GM12878 (cell line): Measurements from ENCODE around the gene RUFY4.

Experiments
- CBX5 ChIP-seq: sonication (generic); IDR thresholded peaks from 2 replicates; pipeline ENCODE4 v1.6.1; 2016; ENCODE audit warnings: low read depth, moderate library complexity, mild to moderate bottlenecking, inconsistent platforms
- DPF2 ChIP-seq: fragments of 450-650 bp; IDR thresholded peaks from 2 replicates; pipeline ENCODE4 v1.6.1; 2017; ENCODE audit warnings: mild to moderate bottlenecking
- ESRRA ChIP-seq: IDR thresholded peaks from 2 replicates; pipeline ENCODE4 v1.6.1; 2012; ENCODE audit warnings: mild to moderate bottlenecking, low read length, improper control_type of control experiment
- POLR2A ChIP-seq: IDR thresholded peaks from 2 replicates; pipeline ENCODE4 v1.6.1; 2011; ENCODE audit warnings: low read depth, mild to moderate bottlenecking, low read length
- POLR2AphosphoS5 ChIP-seq: IDR thresholded peaks from 2 replicates; pipeline ENCODE4 v1.6.1; 2011; ENCODE audit warnings: mild to moderate bottlenecking, low read length, inconsistent platforms
- SMAD1 ChIP-seq: fragments of 450-650 bp; IDR thresholded peaks from 2 replicates; pipeline ENCODE4 v1.6.1; 2018; ENCODE audit warnings: mild to moderate bottlenecking, low read depth; ENCODE audit not compliant: partially characterized antibody
- SP1 ChIP-seq: IDR thresholded peaks from one replicate; pipeline ENCODE4 v1.6.1; 2011; ENCODE audit warnings: low read depth, low read length
- SPI1 ChIP-seq: IDR thresholded peaks from 2 replicates; pipeline ENCODE4 v1.6.1; 2011; ENCODE audit warnings: low read depth, mild to moderate bottlenecking, low read length, moderate library complexity, borderline replicate concordance; ENCODE audit not compliant: insufficient read depth
- ZNF384 ChIP-seq: IDR thresholded peaks from 2 replicates; pipeline ENCODE4 v1.6.1; 2012; ENCODE audit warnings: low read depth, mild to moderate bottlenecking, low read length, improper control_type of control experiment, borderline replicate concordance
- TF ChIP-seq, protein P1 (sequence below), 3 experiments: IDR thresholded peaks in 2 of 3; conservative IDR thresholded peaks in 1 of 3; 2 replicates each; pipeline ENCODE4 v1.5.1; 2011; ENCODE audit warnings: low read depth in 3 of 3, low read length in 3 of 3, mild to moderate bottlenecking in 3 of 3, control low read depth in 2 of 3, moderate library complexity in 2 of 3, inconsistent platforms in 1 of 3, mixed read lengths in 1 of 3; ENCODE audit not compliant: control insufficient read depth in 2 of 3, insufficient read depth in 1 of 3; ENCODE audit errors: extremely low read depth in 1 of 3
- TF ChIP-seq, protein P2 (sequence below): IDR thresholded peaks from 2 replicates; pipeline ENCODE4 v1.6.1; 2012; ENCODE audit warnings: low read depth, low read length, improper control_type of control experiment
- TF ChIP-seq, protein P3 (sequence below): IDR thresholded peaks from 2 replicates; pipeline ENCODE4 v1.6.1; 2012; ENCODE audit warnings: low read depth, low read length, improper control_type of control experiment
- TF ChIP-seq, protein P4 (sequence below): fragments of 450-650 bp; IDR thresholded peaks from 2 replicates; pipeline ENCODE4 v1.6.1; 2017; ENCODE audit warnings: mild to moderate bottlenecking
- TF ChIP-seq, protein P5 (sequence below): IDR thresholded peaks from 2 replicates; pipeline ENCODE4 v1.6.1; 2012; ENCODE audit warnings: low read length, inconsistent platforms

DNA sequence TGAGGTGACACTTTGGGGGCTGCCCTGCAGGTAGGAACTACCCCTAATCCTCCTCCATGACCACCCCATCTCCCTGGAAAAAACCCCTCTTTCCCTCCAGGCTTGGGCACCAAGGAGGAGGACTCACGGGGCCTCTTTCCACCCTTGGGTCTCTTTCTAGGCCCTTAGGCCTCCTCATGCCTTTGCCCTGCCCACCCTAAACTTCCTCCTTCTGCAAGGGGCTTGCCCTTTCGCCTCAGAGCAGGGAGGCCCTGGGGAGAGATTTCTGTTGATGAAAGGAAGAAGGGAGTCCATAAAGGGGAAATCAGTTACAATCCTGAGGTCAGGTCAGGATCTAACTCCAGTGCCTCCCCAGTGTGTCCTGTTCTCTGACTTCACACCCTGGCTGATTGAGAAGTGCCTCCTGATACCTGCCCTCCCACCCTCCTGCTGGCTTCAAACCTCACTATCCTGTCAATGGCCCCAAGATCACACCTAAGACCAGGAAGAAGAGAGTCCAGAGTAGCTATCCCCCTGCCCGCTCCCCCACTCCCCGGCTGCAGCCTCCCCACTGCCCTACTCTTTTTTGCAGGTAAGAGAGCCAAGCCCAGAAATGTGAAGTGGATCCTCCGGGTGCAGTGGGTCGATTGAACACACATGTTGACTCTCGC lies 49.5 kb upstream of the RUFY4 start:
- TF ChIP-seq SP1 (no peak), DPF2 (no peak), POLR2AphosphoS5 (no peak), ZNF384 (no peak), SPI1 (no peak), SMAD1 (no peak), POLR2A (no peak), ESRRA (no peak), CBX5 (no peak)
- TF ChIP-seq, protein P1, sequence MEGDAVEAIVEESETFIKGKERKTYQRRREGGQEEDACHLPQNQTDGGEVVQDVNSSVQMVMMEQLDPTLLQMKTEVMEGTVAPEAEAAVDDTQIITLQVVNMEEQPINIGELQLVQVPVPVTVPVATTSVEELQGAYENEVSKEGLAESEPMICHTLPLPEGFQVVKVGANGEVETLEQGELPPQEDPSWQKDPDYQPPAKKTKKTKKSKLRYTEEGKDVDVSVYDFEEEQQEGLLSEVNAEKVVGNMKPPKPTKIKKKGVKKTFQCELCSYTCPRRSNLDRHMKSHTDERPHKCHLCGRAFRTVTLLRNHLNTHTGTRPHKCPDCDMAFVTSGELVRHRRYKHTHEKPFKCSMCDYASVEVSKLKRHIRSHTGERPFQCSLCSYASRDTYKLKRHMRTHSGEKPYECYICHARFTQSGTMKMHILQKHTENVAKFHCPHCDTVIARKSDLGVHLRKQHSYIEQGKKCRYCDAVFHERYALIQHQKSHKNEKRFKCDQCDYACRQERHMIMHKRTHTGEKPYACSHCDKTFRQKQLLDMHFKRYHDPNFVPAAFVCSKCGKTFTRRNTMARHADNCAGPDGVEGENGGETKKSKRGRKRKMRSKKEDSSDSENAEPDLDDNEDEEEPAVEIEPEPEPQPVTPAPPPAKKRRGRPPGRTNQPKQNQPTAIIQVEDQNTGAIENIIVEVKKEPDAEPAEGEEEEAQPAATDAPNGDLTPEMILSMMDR (IDR thresholded peaks at IDR 0.05 in 2 of 3, conservative IDR thresholded peaks at IDR 0.05 in 1 of 3; ENCODE audit: control insufficient read depth in 2 of 3, extremely low read depth in 1 of 3, insufficient read depth in 1 of 3, low read depth in 3 of 3, low read length in 3 of 3) = no peak
- TF ChIP-seq, protein P2, sequence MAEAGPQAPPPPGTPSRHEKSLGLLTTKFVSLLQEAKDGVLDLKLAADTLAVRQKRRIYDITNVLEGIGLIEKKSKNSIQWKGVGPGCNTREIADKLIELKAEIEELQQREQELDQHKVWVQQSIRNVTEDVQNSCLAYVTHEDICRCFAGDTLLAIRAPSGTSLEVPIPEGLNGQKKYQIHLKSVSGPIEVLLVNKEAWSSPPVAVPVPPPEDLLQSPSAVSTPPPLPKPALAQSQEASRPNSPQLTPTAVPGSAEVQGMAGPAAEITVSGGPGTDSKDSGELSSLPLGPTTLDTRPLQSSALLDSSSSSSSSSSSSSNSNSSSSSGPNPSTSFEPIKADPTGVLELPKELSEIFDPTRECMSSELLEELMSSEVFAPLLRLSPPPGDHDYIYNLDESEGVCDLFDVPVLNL = no peak
- TF ChIP-seq, protein P3, sequence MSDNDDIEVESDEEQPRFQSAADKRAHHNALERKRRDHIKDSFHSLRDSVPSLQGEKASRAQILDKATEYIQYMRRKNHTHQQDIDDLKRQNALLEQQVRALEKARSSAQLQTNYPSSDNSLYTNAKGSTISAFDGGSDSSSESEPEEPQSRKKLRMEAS = no peak
- TF ChIP-seq, protein P4, sequence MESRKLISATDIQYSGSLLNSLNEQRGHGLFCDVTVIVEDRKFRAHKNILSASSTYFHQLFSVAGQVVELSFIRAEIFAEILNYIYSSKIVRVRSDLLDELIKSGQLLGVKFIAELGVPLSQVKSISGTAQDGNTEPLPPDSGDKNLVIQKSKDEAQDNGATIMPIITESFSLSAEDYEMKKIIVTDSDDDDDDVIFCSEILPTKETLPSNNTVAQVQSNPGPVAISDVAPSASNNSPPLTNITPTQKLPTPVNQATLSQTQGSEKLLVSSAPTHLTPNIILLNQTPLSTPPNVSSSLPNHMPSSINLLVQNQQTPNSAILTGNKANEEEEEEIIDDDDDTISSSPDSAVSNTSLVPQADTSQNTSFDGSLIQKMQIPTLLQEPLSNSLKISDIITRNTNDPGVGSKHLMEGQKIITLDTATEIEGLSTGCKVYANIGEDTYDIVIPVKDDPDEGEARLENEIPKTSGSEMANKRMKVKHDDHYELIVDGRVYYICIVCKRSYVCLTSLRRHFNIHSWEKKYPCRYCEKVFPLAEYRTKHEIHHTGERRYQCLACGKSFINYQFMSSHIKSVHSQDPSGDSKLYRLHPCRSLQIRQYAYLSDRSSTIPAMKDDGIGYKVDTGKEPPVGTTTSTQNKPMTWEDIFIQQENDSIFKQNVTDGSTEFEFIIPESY = no peak
- TF ChIP-seq, protein P5, sequence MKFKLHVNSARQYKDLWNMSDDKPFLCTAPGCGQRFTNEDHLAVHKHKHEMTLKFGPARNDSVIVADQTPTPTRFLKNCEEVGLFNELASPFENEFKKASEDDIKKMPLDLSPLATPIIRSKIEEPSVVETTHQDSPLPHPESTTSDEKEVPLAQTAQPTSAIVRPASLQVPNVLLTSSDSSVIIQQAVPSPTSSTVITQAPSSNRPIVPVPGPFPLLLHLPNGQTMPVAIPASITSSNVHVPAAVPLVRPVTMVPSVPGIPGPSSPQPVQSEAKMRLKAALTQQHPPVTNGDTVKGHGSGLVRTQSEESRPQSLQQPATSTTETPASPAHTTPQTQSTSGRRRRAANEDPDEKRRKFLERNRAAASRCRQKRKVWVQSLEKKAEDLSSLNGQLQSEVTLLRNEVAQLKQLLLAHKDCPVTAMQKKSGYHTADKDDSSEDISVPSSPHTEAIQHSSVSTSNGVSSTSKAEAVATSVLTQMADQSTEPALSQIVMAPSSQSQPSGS = no peak
